Activated naive CD4-positive, alpha-beta T cell treated with anti-CD3 and anti-CD28 coated beads, Interleukin-2, amount 50 U/mL, for 24 hours (primary cell): ENCODE measurements around the gene FAM227B.
"Not testable (repeated sequence)": the region's sequence is repeated elsewhere in the genome, so short reads cannot be mapped to it uniquely, and the experiment has no call there.

Experiments
- H3K27ac Mint-ChIP-seq: one replicate; pipeline ENCODE4 v1.8.0; 2021; ENCODE audit warnings: mild to moderate bottlenecking, mixed read lengths
- H3K27me3 Mint-ChIP-seq: one replicate; pipeline ENCODE4 v1.8.0; 2021; ENCODE audit warnings: mixed read lengths
- H3K36me3 Mint-ChIP-seq: one replicate; pipeline ENCODE4 v1.8.0; 2021; ENCODE audit warnings: mixed read lengths
- H3K4me1 Mint-ChIP-seq: one replicate; pipeline ENCODE4 v1.8.0; 2021; ENCODE audit warnings: mixed read lengths
- H3K4me3 Mint-ChIP-seq: one replicate; pipeline ENCODE4 v1.8.0; 2021; ENCODE audit warnings: mild to moderate bottlenecking, mixed read lengths
- H3K9me3 Mint-ChIP-seq: one replicate; pipeline ENCODE4 v1.8.0; 2021; ENCODE audit warnings: mixed read lengths

The FAM227B gene

GRCh38 chr15:49485401-49485800 lies 135.2 kb downstream of the FAM227B start:
- not testable (repeated sequence) for H3K9me3 Mint-ChIP-seq, H3K36me3 Mint-ChIP-seq, H3K4me1 Mint-ChIP-seq, H3K27me3 Mint-ChIP-seq, H3K27ac Mint-ChIP-seq, H3K4me3 Mint-ChIP-seq

- H3K27ac Mint-ChIP-seq, H3K36me3 Mint-ChIP-seq, H3K4me3 Mint-ChIP-seq, H3K9me3 Mint-ChIP-seq, H3K27me3 Mint-ChIP-seq, H3K4me1 Mint-ChIP-seq: not testable (repeated sequence)
These were observed 141.6 kb downstream of the FAM227B start for GRCh38 chr15:49478982-49479381.

- H3K27ac Mint-ChIP-seq, H3K9me3 Mint-ChIP-seq, H3K4me1 Mint-ChIP-seq, H3K36me3 Mint-ChIP-seq, H3K4me3 Mint-ChIP-seq, H3K27me3 Mint-ChIP-seq: not testable (repeated sequence)
These were observed 142.6 kb downstream of the FAM227B start for GRCh38 chr15:49478021-49478420.

GRCh38 chr15:49473031-49473430 lies 147.6 kb downstream of the FAM227B start:
- no peaks in the 10 kb centered on the region for H3K4me1 Mint-ChIP-seq
- no peak overlapping the region for H3K4me3 Mint-ChIP-seq
- no peaks in the 10 kb centered on the region for H3K27me3 Mint-ChIP-seq
- no peaks in the 10 kb centered on the region for H3K9me3 Mint-ChIP-seq
- H3K36me3 Mint-ChIP-seq, result no peaks in the 10 kb centered on the region
- no peak overlapping the region for H3K27ac Mint-ChIP-seq

GRCh38 chr15:49472338-49472737 lies 148.3 kb downstream of the FAM227B start:
- no peak overlapping the region for H3K4me3 Mint-ChIP-seq
- H3K27ac Mint-ChIP-seq, result no peak overlapping the region
- H3K9me3 Mint-ChIP-seq, result no peaks in the 10 kb centered on the region
- no peaks in the 10 kb centered on the region for H3K27me3 Mint-ChIP-seq
- H3K36me3 Mint-ChIP-seq, result no peaks in the 10 kb centered on the region
- H3K4me1 Mint-ChIP-seq, result no peaks in the 10 kb centered on the region

- Mint-ChIP-seq H3K4me3 (no peak overlapping the region), H3K27ac (no peak overlapping the region), H3K9me3 (no peaks in the 10 kb centered on the region), H3K4me1 (peaks cover 3% of the 10 kb centered on the region), H3K36me3 (no peaks in the 10 kb centered on the region), H3K27me3 (no peaks in the 10 kb centered on the region)
These were observed 148.9 kb downstream of the FAM227B start for GRCh38 chr15:49471733-49472132.

GRCh38 chr15:49471248-49471647 lies 149.4 kb downstream of the FAM227B start:
- not testable (repeated sequence) for H3K27me3 Mint-ChIP-seq, H3K4me3 Mint-ChIP-seq, H3K27ac Mint-ChIP-seq, H3K4me1 Mint-ChIP-seq, H3K36me3 Mint-ChIP-seq, H3K9me3 Mint-ChIP-seq

- H3K4me1 Mint-ChIP-seq, result peaks cover 9% of the 10 kb centered on the region
- H3K4me3 Mint-ChIP-seq, result no peak overlapping the region
- H3K27me3 Mint-ChIP-seq, result no peaks in the 10 kb centered on the region
- H3K9me3 Mint-ChIP-seq, result no peaks in the 10 kb centered on the region
- H3K27ac Mint-ChIP-seq, result no peak overlapping the region
- H3K36me3 Mint-ChIP-seq, result no peaks in the 10 kb centered on the region
These were observed 152.2 kb downstream of the FAM227B start for GRCh38 chr15:49468481-49468839.

- no peaks in the 10 kb centered on the region for H3K36me3 Mint-ChIP-seq
- H3K4me1 Mint-ChIP-seq, result peaks cover 9% of the 10 kb centered on the region
- H3K27ac Mint-ChIP-seq, result no peak overlapping the region
- H3K9me3 Mint-ChIP-seq, result no peaks in the 10 kb centered on the region
- H3K4me3 Mint-ChIP-seq, result no peak overlapping the region
- no peaks in the 10 kb centered on the region for H3K27me3 Mint-ChIP-seq
These were observed 152.7 kb downstream of the FAM227B start for GRCh38 chr15:49467746-49468480.

- H3K36me3 Mint-ChIP-seq, result no peaks in the 10 kb centered on the region
- no peaks in the 10 kb centered on the region for H3K27me3 Mint-ChIP-seq
- no peaks in the 10 kb centered on the region for H3K9me3 Mint-ChIP-seq
- peaks cover 9% of the 10 kb centered on the region for H3K4me1 Mint-ChIP-seq
- no peak overlapping the region for H3K27ac Mint-ChIP-seq
- no peak overlapping the region for H3K4me3 Mint-ChIP-seq
These were observed 154.5 kb downstream of the FAM227B start for GRCh38 chr15:49466119-49466518.

- Mint-ChIP-seq H3K9me3 (no peaks in the 10 kb centered on the region), H3K4me1 (peaks cover 9% of the 10 kb centered on the region), H3K36me3 (no peaks in the 10 kb centered on the region), H3K27ac (no peak overlapping the region), H3K27me3 (no peaks in the 10 kb centered on the region), H3K4me3 (no peak overlapping the region)
These were observed 156.1 kb downstream of the FAM227B start for GRCh38 chr15:49464522-49464921.

- no peaks in the 10 kb centered on the region for H3K36me3 Mint-ChIP-seq
- no peaks in the 10 kb centered on the region for H3K27me3 Mint-ChIP-seq
- no peaks in the 10 kb centered on the region for H3K9me3 Mint-ChIP-seq
- H3K27ac Mint-ChIP-seq, result no peak overlapping the region
- peaks cover 9% of the 10 kb centered on the region for H3K4me1 Mint-ChIP-seq
- no peak overlapping the region for H3K4me3 Mint-ChIP-seq
These were observed 158.3 kb downstream of the FAM227B start for GRCh38 chr15:49462232-49462844.

- H3K4me1 Mint-ChIP-seq, result no peaks in the 10 kb centered on the region
- peaks cover 4% of the 10 kb centered on the region for H3K27me3 Mint-ChIP-seq
- H3K9me3 Mint-ChIP-seq, result no peaks in the 10 kb centered on the region
- H3K27ac Mint-ChIP-seq, result no peak overlapping the region
- H3K4me3 Mint-ChIP-seq, result no peak overlapping the region
- H3K36me3 Mint-ChIP-seq, result no peaks in the 10 kb centered on the region
These were observed 160.1 kb downstream of the FAM227B start for GRCh38 chr15:49460411-49460941.

GRCh38 chr15:49458145-49458544 lies 162.5 kb downstream of the FAM227B start:
- no peaks in the 10 kb centered on the region for H3K36me3 Mint-ChIP-seq
- H3K4me3 Mint-ChIP-seq, result no peak overlapping the region
- H3K4me1 Mint-ChIP-seq, result no peaks in the 10 kb centered on the region
- H3K27ac Mint-ChIP-seq, result no peak overlapping the region
- H3K9me3 Mint-ChIP-seq, result no peaks in the 10 kb centered on the region
- H3K27me3 Mint-ChIP-seq, result peaks cover 7% of the 10 kb centered on the region

- Mint-ChIP-seq H3K27ac (no peak overlapping the region), H3K36me3 (no peaks in the 10 kb centered on the region), H3K4me3 (no peak overlapping the region), H3K4me1 (no peaks in the 10 kb centered on the region), H3K9me3 (no peaks in the 10 kb centered on the region), H3K27me3 (peaks cover 7% of the 10 kb centered on the region)
These were observed 164.5 kb downstream of the FAM227B start for GRCh38 chr15:49456166-49456565.

GRCh38 chr15:49452595-49452994 lies 168.0 kb downstream of the FAM227B start:
- H3K27ac Mint-ChIP-seq, result no peak overlapping the region
- H3K9me3 Mint-ChIP-seq, result no peaks in the 10 kb centered on the region
- H3K36me3 Mint-ChIP-seq, result no peaks in the 10 kb centered on the region

GRCh38 chr15:49441816-49442215 lies 178.8 kb downstream of the FAM227B start:
- Mint-ChIP-seq H3K9me3 (no peaks in the 10 kb centered on the region), H3K27me3 (no peaks in the 10 kb centered on the region), H3K36me3 (no peaks in the 10 kb centered on the region), H3K4me3 (no peak overlapping the region), H3K4me1 (peaks cover 4% of the 10 kb centered on the region), H3K27ac (no peak overlapping the region)

More at GRCh38 chr15:49452595-49452994, 168.0 kb downstream of the FAM227B start:
- H3K4me3 Mint-ChIP-seq, result no peak overlapping the region
- peaks cover 11% of the 10 kb centered on the region for H3K27me3 Mint-ChIP-seq
- no peaks in the 10 kb centered on the region for H3K4me1 Mint-ChIP-seq
